ENCODE results near the gene GALNT1.

- no peak for TF ChIP-seq CTCF (IDR thresholded peaks at IDR 0.05 in 2 of 3, conservative IDR thresholded peaks at IDR 0.05 in 1 of 3; ENCODE audit: borderline replicate concordance in 1 of 3, insufficient read depth in 1 of 3, low read depth in 2 of 3, low read length in 2 of 3)
- no peak for TF ChIP-seq REST (IDR thresholded peaks at IDR 0.05; ENCODE audit: low read depth)
Observed at GRCh38 chr18:35635170-35635569, 53.6 kb downstream of the GALNT1 start.
